GM18873 (cell line): ENCODE measurements around the gene PNLIPRP1.

Source experiments
- ATAC-seq: cut with Tn5 transposase; IDR thresholded peaks from one replicate; pipeline ENCODE4 v1.9.1; 2021; ENCODE audit warnings: mild to moderate bottlenecking, moderate library complexity, moderate number of reproducible peaks; ENCODE audit not compliant: unreplicated experiment, low FRiP score

Gene PNLIPRP1

DNA sequence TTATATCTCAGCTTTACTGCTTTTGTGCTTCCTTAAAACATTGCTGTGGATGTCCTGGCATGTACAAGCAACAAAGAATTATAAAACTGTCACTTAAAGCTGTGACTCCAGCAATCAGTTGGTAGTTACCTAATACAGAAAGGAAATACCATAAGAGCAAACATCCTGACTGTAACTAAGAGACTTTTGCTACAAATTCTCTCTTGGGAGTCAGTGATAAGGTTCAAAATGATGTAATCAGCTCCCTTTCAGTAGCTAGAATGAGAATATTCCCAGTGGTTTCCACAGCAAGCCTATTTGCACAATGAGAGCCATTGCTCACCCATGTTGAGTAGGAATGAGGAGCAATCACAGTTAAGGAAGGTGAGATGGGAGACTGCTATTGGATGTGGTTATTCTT lies 7.6 kb downstream of the PNLIPRP1 start:
- no peak for ATAC-seq

DNA sequence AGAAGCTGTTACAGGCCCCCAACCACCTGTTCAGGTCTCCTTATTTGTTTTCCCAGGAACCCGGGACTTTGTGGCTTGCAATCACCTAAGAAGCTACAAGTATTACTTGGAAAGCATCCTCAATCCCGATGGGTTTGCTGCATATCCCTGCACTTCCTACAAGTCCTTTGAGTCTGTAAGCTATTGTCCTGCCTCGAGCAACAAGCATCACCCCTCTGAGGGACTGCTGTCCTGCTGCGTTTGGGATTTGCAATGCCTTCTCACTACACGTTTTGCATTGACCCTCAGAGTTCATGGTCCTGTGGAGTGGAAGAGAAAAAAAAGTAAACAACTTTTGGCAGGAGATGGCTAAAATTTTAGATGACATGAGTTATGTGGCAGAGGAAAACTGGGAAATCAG lies 9.2 kb downstream of the PNLIPRP1 start:
- ATAC-seq, result no peak

DNA sequence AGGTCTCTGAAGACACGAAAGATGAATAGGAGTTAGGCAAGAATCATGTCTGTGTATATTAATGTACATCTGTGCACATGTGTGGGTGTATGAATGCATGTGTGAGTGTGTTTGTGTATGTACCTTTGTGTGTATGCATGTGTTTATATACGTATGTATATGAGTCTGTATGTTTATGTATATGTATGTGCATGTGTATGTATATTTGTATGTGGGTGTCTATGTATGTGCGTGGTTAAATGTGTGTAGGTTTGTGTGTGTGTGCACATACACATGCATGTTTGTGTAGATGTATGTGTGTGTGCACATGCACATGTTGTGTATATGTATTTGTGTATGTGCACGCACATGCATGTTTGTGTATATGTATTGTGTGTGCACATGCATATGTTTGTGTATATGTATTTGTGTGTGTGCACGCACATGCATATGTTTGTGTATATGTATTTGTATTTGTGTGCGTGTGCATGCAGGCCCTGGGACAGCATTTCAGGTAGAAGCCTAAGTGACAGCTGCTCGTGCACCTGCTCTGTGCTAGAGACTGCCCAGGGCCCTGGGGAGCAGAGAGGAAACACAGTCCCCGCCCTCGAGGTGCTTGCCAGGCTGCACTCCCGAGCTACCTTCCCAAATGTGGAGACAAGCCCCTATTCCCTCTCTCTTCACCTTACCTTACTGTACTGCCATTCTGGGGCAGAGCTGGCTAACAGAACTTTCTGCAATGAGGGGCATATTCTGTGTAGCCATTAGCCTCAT lies 12.1 kb downstream of the PNLIPRP1 start:
- ATAC-seq, result no peak

DNA sequence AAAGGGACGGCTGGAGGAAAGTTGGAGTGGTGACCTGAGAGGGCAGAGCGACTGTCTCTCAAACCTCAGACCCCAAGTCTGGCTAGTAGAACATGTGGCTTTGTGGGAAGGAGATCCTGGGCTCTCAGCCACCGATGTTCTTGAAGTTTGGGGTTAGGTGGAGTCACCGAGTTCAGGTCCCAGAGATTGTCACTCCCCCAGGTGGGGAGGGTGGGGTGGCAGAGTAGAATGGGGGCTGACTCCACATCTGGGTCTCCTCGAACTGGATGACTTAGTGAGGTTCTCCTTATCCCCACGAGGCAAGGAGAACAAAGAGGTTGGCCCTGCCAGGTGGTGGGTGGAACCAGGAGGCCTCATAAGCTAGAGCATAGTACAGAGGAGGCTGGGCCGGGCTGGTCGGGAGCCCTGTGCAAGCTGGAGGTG lies 15.3 kb downstream of the PNLIPRP1 start:
- no peak for ATAC-seq

DNA sequence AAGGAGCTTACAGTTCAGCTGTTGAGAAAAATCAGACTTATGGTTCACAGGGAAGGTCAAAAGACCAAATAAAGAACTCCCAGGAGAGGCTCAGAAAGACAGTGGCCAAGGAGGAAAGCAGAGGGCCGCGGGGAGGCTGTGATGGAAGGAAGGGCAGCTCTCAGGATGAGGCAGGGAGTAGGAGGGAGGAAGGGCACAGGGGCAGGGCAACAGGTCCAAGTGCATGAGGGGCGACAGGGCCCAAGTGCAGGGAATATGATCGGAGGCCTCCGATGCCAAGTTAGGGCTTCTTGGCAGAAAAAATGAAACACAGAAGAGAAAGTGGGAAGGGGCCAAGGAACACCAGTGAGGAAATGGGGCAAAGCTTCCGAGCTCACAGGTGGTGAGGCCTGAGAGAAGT lies 16.6 kb downstream of the PNLIPRP1 start:
- no peak for ATAC-seq

DNA sequence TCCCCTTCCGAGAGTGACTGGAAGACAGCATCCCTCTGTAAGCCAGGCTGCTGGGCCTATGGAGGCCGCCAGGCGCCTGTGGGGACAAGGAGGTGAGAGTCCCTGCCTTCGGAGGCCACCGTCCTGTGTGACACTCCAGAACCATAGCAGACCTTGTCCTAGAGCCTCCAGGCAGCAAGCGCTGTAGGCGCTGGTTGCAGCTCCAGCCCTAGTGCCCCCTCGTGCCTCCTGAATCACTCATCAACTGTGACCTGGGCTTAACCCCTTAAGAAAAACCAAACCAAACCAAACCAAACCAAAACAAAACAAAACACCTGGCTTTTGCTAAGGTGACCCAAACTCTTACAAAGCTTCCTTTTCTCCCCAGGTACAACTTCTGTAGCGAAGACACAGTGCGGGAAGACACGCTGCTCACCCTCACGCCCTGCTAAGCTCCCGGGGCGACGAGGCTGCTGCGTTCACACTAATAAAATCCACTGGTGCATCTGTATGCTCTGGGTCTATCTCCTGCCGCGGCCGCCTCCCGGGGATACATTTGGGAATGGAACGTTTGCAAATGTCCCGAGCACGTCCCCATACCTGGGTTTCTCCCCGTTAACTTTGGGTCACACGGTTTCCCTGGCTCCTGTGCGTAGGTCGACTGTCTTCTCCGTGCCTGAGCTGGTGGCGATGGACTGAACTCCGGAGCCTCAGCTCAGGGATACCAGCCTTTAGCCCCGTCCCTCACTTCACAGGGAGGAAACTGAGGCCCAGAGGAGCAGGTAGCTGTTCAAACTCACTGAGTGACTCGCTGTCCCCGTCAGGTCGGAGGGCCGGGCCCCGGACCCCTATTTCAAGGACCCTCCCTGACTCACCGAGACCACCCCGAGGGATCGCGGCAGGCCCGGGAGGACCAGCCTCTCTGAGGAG lies 18.2 kb downstream of the PNLIPRP1 start:
- ATAC-seq, result no peak

DNA sequence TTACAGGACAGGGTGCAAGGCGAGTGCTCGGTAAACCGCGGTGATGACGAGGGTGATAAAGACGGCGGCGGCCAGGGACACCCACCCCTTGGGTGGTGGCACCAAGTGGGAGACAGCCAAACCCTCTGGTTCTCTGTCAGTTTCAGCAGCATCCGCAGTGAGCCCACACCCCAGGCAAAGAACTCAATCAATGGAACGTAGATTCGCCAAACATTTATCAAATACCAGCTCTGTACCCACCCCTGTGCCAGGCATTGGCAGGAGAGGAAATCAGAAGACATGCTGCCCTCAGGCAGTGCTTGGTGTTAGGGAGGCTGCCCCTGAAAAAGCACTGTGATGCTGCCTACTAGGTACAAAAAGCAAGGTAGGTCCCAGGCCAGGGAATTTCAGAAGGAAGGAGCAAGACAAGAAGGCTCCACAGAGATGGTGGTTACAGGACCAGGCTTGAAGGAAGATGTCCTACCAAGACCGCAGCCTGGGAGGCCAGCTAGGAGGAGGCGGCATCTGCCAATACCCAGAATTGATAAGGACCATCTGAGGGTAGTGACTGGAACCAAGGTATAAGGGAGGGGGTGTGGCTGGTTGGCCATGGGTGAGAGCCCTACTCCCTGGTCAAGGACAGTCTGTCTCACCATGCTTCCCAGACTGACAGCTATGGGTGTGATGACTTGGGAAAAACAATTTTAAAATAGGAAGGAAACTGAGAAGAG lies 19.8 kb downstream of the PNLIPRP1 start:
- ATAC-seq, result no peak

DNA sequence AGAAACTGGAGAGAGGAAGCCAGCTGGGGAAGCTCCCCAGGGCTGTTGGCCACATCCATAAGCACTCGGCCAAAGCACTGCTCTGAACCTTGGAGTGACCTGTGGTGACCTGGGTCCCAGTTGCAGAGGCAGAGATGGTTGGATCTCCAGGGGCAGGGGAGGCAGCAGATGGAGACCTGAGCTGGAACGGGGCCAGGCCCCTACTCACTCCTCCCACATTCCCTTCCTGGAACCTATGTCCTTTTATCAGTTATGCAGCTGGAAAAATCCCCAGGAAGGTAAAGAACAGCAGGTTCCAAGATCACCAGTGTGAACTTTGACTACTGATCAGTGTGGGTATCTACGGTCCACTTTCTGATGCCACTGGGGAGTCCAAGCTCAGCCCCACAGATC lies 20.4 kb downstream of the PNLIPRP1 start:
- ATAC-seq, result no peak

DNA sequence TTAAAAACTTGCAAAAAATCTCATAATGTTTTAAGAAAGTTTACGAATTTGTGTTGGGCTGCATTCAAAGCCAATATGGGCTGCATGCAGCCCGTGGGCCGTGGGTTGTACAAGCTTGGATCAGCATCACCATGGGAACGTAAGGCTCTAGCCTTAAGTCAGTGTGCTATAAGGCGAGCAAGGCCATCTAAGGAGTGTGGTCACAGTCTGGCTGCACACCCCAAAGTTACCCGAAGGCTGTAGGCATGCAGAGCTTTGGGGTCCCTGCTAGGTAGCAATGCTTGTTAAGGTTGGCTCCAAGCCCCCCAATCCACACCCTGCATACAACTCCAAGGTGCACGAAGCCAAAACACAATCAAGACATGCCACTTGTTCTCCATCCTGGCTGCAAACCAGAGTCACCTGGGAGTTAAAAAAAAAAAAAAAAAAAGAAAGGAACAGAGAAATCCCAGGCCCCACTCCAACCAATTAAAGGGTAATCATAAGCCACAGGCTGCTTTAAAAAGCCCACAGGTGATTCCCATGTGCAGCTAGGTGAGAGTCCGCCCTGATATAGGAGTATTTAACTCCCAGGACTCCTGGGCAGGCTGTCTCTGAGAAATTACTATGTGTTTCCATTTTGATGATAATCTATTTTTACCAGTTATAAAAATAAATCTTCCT lies 21.5 kb downstream of the PNLIPRP1 start:
- ATAC-seq, result no peak

DNA sequence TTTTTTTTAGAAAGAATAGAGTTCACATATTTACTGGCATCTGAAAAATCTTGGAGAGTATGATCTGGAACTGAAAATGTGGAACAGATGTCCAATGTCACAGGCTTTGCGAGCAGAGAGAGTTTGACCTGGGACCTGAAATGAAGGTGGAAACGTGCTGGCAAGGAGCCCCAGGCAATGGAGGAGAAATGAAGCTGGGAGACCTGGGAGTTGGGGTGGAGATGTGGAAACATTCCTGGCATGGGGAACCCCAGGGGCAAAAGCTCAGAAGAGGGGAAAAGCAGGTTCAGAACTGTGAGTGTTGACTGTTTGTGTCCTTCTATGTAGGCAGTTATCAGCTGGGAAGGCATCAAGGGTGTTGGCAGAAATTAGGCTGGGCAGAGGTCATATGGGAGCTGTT lies 22.7 kb downstream of the PNLIPRP1 start:
- no peak for ATAC-seq

DNA sequence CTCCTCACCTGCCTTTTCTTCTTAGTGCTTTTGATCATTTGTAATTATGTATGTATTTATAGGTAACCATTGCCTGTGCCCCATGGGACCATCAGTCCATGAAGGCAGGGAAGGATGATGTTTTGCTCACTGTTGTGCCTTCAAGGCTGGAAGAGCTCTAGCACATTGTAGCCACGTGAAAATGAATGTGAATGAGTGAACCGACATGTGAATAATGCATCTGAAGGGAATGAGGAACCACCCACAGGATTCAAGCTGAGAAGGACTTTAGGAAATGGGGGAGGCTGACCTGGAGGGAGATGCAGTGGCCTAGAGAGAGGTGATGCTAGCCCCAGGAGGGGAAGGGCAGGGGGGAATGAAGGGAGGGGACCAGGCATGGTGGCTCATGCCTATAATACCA lies 24.0 kb downstream of the PNLIPRP1 start:
- ATAC-seq, result no peak

DNA sequence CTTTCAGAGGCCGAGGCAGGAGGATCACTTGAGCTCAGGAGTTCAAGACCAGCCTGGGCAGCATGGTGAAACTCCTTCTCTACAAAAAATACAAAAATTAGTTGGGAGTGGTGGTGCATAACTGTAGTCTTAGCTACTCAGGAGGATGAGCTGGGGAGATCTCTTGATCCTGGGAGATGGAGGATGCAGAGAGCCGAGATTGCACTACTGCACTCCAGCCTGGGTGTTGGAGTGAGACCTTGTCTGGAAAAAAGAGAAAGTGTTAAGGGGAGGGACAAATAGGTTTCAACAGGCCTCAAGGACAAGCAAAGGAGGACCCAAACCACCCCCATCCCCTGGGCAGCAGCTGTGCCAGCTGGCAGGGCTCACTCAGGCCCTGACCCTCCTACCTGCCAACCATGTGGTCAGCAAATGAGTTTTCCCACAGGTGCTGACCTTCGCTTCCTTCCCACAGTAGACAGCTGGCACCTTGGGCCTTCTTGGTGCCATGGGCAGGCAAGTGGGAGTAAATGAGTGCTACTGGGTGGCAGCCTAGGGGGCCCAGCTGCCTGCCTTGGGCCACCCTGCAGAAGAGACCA lies 24.5 kb downstream of the PNLIPRP1 start:
- ATAC-seq, result no peak

DNA sequence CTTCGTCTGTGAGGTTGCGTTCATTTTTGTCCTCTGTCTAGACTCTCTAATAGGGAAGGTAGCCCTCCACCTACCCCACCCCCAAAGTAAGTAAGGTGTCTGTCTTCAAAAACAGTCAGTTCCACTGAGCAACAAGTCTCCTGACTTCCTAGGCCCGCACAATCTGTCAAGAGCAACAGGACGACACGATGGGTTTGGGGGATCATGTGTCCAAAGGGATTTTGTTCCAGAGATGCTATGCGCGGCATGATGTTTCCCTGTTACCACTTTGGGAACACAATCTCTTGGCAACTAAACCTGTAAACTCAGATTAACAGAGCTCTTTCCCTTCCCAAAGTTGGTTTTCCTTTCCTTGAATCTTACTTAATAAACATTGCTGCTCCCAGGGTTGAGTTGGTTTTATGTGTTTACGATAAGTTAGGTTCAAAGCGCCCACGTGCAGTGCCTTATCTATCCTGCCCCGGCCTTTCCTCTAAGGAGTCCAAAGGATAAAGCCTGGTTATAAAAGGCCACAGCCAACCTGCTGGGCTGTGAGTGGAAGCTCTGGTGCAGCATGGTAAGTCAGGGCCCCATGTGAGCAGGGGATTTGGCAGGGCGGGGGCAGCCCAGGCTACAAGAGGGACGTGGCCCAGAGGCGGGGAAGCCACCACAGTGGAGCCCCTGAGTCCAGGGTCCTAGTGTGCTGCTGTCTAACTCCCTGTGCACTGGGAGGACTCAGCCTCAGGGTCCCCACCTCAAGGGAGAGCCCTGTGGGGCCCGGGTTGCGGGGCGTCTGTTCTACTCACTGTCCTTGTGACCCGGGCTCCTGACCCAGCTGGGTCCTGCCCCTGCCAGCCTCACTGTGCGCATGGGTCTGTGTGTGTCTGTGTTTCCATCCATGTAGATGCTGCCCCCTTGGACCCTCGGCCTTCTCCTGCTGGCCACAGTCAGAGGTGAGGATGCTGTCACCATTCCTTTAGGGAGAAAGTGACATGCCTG lies 30.0 kb downstream of the PNLIPRP1 start, which contains the start of gene PNLIPRP2:
PNLIPRP2 (plus strand) TSS at position 531 of the 978 bp plus-strand sequence.
- no peak for ATAC-seq

DNA sequence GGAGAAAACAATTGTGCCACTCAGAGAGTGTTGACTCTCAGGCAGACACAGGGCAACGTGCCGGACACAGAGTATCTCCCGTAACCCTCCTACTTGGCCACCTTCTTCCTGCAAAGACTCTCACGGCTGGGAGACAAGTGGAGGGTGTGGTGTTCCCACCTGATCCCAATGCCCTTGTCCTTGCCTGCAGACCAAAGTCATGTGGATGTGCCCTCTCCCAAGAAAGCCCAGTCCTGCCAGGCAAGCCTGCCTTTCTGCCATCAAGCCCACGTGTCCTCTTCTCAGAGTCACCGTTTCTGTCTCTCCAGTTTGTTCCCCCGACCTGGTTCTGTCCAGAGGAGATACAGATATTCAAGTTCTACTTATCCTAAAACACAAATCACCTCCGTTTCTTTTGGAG lies 30.7 kb downstream of the PNLIPRP1 start:
- no peak for ATAC-seq

DNA sequence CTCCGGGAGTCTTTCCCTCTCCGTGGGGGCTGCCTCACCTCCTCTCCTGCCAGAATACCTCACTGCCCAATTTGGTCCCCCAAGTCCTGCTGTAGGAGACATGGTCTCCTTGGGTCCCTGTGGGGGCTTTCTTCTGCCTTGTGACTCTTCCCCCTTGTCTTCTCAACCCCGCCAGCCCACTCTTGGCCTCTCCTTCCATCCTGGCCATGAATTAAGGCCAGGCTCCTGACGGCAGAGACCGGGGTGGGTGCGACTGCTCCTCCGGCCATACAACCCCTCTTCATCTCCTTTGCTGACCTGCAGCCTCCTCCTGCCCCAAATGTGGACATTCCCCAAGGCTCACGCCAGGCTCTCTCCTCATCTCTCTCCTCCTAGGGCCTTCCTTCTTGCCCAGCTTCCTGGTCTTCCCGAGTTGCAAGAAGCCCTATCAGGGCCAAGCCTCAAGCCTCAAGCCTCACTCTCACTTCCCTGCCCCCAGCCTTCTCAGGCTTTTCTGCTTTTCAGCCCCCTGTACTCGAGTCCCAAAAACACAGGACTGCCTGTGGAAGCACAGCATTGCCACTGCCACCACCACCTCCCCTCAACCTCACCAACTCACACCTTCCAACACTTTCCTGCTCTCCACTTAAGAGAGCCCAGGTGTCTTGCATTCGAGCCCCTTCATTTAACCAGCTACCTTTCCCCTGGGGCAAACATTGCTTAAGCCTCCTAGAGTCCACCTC lies 31.3 kb downstream of the PNLIPRP1 start:
- no peak for ATAC-seq

DNA sequence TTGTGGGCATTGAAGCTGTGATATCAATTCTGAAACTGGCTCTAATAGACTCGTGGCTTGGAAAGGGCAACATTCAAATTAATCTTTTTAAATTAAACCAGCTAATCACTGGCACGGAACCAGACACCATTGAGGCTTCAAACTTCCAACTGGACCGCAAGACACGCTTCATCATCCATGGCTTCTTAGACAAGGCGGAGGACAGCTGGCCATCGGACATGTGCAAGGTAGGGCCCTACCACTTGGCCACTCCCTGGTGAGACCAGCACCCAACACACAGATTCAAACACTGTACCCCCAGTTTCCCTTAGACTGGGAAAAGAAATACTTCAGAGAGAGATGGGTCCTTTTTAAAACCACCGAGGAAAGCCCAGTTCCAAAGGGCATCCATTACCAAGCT lies 35.1 kb downstream of the PNLIPRP1 start:
- ATAC-seq, result no peak

DNA sequence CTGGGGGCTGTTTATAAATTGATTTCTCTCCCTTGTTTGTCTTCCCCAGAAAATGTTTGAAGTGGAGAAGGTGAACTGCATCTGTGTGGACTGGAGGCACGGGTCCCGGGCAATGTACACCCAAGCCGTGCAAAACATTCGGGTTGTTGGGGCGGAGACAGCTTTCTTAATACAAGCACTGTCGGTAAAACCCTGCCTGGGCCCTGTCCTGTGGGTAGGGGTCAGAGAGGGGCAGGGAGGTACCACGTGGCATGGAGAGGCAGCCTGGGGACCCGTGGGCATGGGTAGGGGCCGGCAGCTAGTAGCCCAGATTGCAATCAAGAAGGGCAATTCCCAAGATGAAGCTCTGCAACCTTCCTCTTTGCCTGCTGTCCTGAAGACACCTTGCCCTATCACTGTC lies 36.1 kb downstream of the PNLIPRP1 start:
- no peak for ATAC-seq

DNA sequence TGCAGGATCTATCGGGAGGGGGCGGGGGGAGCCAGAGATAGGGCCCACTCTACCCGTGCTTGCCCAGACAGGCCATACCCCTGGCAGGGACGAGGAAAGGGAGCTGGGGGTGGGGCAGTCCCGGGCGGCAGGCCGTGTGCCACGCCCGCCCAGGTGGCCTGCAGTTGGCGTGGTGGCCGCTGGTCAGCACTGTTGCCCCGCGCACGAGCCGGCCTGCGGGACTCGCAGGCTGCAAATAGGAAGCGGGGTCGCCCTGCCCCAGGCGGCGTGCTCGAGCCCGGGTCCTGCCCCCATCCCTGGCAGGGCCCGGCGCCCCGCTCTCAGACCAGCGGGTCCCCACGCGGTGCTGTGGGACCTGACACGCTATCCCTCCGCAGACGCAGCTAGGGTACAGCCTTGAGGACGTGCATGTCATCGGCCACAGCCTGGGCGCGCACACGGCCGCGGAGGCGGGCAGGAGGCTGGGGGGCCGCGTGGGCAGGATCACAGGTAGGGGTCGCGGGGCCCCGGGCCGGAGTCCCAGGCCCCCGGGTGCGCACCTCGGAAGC lies 36.7 kb downstream of the PNLIPRP1 start:
- ATAC-seq, result no peak
